SK-N-SH (cell line): ENCODE data around the gene AZIN2. TPM values are rescaled to one million over a fixed set of nuclear protein-coding genes. Genes with fewer than 3 reads are reported as not detected.
A peak's percentile ranks its signal among the peaks of the same experiment; 100 is the strongest.

Experiments used
- CTCF ChIA-PET: fragments of 300-600, 350-600 bp; formaldehyde crosslinking; extraction: SDS; loops from one replicate; lab custom pipeline; 2021; lab: Yijun Ruan, JAX
- POLR2A ChIA-PET: fragments of 350-600 bp; sonication (Branson Sonifier 250); formaldehyde crosslinking; extraction: SDS; loops from one replicate; lab custom pipeline; 2020; ENCODE audit warnings: antibody characterized with exemption, inconsistent platforms; lab: Yijun Ruan, JAX
- DNase-seq: peaks from one replicate; pipeline ENCODE4 v3.0.0; 2012
- H2AFZ ChIP-seq: fragments of 200-600 bp; sonication (generic); 2 replicates; pipeline ENCODE4 v1.8.1; 2016; ENCODE audit warnings: antibody characterized with exemption, mild to moderate bottlenecking, low read depth
- H3F3A ChIP-seq: fragments of 200-600 bp; sonication (generic); replicated peaks from 2 replicates; pipeline ENCODE3; 2016; ENCODE audit warnings: antibody characterized with exemption, mild to moderate bottlenecking; ENCODE audit not compliant: insufficient read depth
- H3K27ac ChIP-seq, 2 experiments: fragments of 200-500 bp in 1 of 2; fragments of 200-600 bp in 1 of 2; sonication (Bioruptor generic) in 1 of 2; sonication (generic), shearing (Covaris generic) in 1 of 2; 2 replicates each; pipeline versions ENCODE4 v1.5.1 to v1.6.1; 2014 to 2016; ENCODE audit warnings: low read depth in 2 of 2, inconsistent platforms in 1 of 2, low read length in 1 of 2, mild to moderate bottlenecking in 1 of 2, mixed read lengths in 1 of 2
- H3K27me3 ChIP-seq: fragments of 200-600 bp; sonication (generic), shearing (Covaris generic); 2 replicates; pipeline ENCODE4 v1.6.1; 2016; ENCODE audit warnings: mixed run types; ENCODE audit not compliant: insufficient read depth
- H3K36me3 ChIP-seq, 2 experiments: fragments of 200-500 bp in 1 of 2; fragments of 200-600 bp in 1 of 2; sonication (Bioruptor generic) in 1 of 2; sonication (generic) in 1 of 2; replicated peaks in 1 of 2; 2 replicates each; pipeline versions ENCODE3 to v1.5.1; 2014 to 2016; ENCODE audit warnings: low read length in 1 of 2, mild to moderate bottlenecking in 1 of 2; ENCODE audit not compliant: insufficient read depth in 2 of 2, control insufficient read depth in 1 of 2
- H3K4me1 ChIP-seq, 2 experiments: fragments of 200-500 bp in 1 of 2; fragments of 200-600 bp in 1 of 2; sonication (Bioruptor generic) in 1 of 2; sonication (generic), shearing (Covaris generic) in 1 of 2; 2 replicates each; pipeline versions ENCODE4 v1.5.1 to v1.6.1; 2014 to 2016; ENCODE audit warnings: low read depth in 1 of 2, low read length in 1 of 2, mixed run types in 1 of 2; ENCODE audit not compliant: insufficient read depth in 2 of 2, control insufficient read depth in 1 of 2
- H3K4me2 ChIP-seq: fragments of 200-600 bp; sonication (generic), shearing (Covaris generic); 2 replicates; pipeline ENCODE4 v1.6.1; 2017; ENCODE audit warnings: mixed run types
- H3K4me3 ChIP-seq, 2 experiments: fragments of 200-500 bp in 1 of 2; fragments of 200-600 bp in 1 of 2; sonication (Bioruptor generic) in 1 of 2; sonication (generic), shearing (Covaris generic) in 1 of 2; 2 replicates each; pipeline versions ENCODE4 v1.5.1 to v1.8.1; 2014 to 2016; ENCODE audit warnings: low read depth in 2 of 2, inconsistent platforms in 1 of 2, low read length in 1 of 2, mild to moderate bottlenecking in 1 of 2, mixed read lengths in 1 of 2, moderate library complexity in 1 of 2
- H3K79me2 ChIP-seq: fragments of 200-600 bp; sonication (generic); 2 replicates; pipeline ENCODE4 v1.8.1; 2017; ENCODE audit warnings: mild to moderate bottlenecking; ENCODE audit not compliant: insufficient read depth
- H3K9ac ChIP-seq: fragments of 200-600 bp; sonication (generic); 2 replicates; pipeline ENCODE4 v1.6.1; 2017; ENCODE audit warnings: mixed run types
- H3K9me2 ChIP-seq: fragments of 200-600 bp; sonication (generic); 2 replicates; pipeline ENCODE4 v1.6.1; 2017; ENCODE audit warnings: mixed run types
- H3K9me3 ChIP-seq: fragments of 200-600 bp; sonication (generic); 2 replicates; pipeline ENCODE4 v1.6.1; 2017; ENCODE audit warnings: mixed run types, mild to moderate bottlenecking, moderate library complexity
- H4K20me1 ChIP-seq: fragments of 200-600 bp; sonication (generic); 2 replicates; pipeline ENCODE4 v1.6.1; 2017; ENCODE audit warnings: mild to moderate bottlenecking, mixed run types; ENCODE audit not compliant: insufficient read depth
- CHD2 ChIP-seq: fragments of 150-350 bp; IDR thresholded peaks from 2 replicates; pipeline ENCODE4 v1.6.1; 2018; ENCODE audit warnings: low read length; ENCODE audit not compliant: partially characterized antibody
- EP300 ChIP-seq, 2 experiments: IDR thresholded peaks; 2 replicates each; pipeline versions ENCODE4 v1.4.0 to v1.6.1; 2012; ENCODE audit warnings: borderline replicate concordance in 1 of 2, low read depth in 1 of 2, low read length in 1 of 2
- EZH2phosphoT487 ChIP-seq: fragments of 200-600 bp; sonication (generic); IDR thresholded peaks from 2 replicates; pipeline ENCODE4 v1.6.1; 2017; ENCODE audit warnings: low read depth, mixed run types, mild to moderate bottlenecking, antibody characterized with exemption, moderate library complexity, borderline replicate concordance
- MEF2A ChIP-seq: IDR thresholded peaks from 2 replicates; pipeline ENCODE4 v1.4.0; 2012; ENCODE audit warnings: low read depth, borderline replicate concordance
- MXI1 ChIP-seq: IDR thresholded peaks from 2 replicates; pipeline ENCODE4 v1.6.1; 2012; ENCODE audit warnings: mild to moderate bottlenecking, low read depth, low read length, improper control_type of control experiment
- RAD21 ChIP-seq: IDR thresholded peaks from 2 replicates; pipeline ENCODE4 v1.6.1; 2012; ENCODE audit warnings: mild to moderate bottlenecking, low read length
- TAF1 ChIP-seq: IDR thresholded peaks from 2 replicates; pipeline ENCODE4 v1.6.1; 2012; ENCODE audit warnings: low read depth, mild to moderate bottlenecking, low read length, moderate library complexity, borderline replicate concordance
- TEAD4 ChIP-seq: IDR thresholded peaks from 2 replicates; pipeline ENCODE4 v1.4.0; 2012; ENCODE audit warnings: mild to moderate bottlenecking, borderline replicate concordance; ENCODE audit not compliant: insufficient read depth
- WGBS: methylation state at CpG from one replicate; pipeline ENCODE4 v1.1.6; 2017; ENCODE audit warnings: low lambda C conversion rate; 5-methylcytosine and 5-hydroxymethylcytosine counted together
- polyA plus RNA-seq, 3 experiments: library from polyadenylated mRNA; depleted of rRNA; stranded (reverse); fragments of >200 nt; gene quantifications; 2 replicates each; pipeline ENCODE4 v1.2.3, GENCODE V29; 2012
- TF ChIP-seq, protein P1 (sequence below): IDR thresholded peaks from 2 replicates; pipeline ENCODE4 v1.6.1; 2012; ENCODE audit warnings: mild to moderate bottlenecking, low read depth, low read length, moderate library complexity
- TF ChIP-seq, protein P2 (sequence below): IDR thresholded peaks from 2 replicates; pipeline ENCODE4 v1.4.0; 2012; ENCODE audit warnings: low read depth, borderline replicate concordance
- TF ChIP-seq, protein P3 (sequence below): fragments of 150-350 bp; IDR thresholded peaks from 2 replicates; pipeline ENCODE4 v1.6.1; 2016; ENCODE audit warnings: mild to moderate bottlenecking, low read depth, low read length
- TF ChIP-seq, protein P4 (sequence below): fragments of 200-600 bp; sonication (generic); IDR thresholded peaks from 2 replicates; pipeline ENCODE4 v1.6.1; 2017; ENCODE audit warnings: antibody characterized with exemption, mild to moderate bottlenecking, moderate library complexity
- TF ChIP-seq, protein P5 (sequence below): fragments of 150-350 bp; IDR thresholded peaks from 2 replicates; pipeline ENCODE4 v1.6.1; 2017; ENCODE audit warnings: antibody characterized with exemption, low read length, low read depth, borderline replicate concordance

The AZIN2 gene
- polyA plus RNA-seq, 1 of the 3 experiments (the other 2 are of a cell fraction), result 17.8 TPM

DNA sequence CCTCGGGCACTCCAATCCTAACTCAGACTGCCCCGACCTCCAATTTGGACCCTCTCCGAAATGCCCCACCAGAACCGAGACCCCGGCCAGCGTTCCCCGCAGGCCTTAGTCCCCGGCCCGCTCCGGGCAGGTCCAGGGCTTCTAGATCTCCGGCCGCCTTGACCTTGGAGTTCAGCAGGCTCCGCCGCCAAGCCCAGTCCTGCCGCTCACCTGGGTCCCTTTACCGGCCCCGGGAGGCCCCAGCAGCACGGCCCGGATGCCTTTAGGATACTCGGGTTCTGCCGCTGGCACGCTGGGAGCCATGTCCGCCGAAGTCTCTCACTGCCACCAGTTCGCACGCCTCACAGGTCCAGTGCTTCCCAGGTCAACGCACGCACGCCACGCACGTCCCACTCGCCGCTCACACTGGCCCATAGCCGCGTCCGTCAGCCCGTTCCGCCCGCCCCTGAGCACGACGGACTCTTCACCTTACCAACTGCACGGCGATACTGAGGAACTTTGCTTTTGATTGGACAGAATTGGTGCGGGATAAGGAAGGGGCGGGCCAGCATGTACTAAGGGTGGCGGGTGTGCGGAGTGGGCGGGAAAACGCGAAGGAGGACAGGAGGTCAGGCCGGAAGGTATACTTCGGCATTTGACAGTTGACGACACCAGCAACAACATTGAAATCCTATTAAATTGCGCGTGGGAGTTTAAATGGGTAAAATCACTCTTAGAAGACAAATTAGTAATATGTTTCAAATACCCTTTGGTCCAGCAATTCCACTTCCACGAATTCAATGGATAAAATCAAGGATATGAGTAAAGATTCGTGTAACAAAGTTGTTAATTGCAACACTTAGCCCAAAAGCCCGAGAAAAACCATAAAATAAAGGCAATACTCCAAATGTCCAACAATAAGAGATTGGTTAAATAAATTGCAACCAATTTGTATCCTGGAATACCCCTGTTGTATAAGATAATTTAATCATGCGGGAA, 44.1 kb upstream of the AZIN2 start, which contains the start of gene AK2 (continued):
- TF ChIP-seq, protein P1, sequence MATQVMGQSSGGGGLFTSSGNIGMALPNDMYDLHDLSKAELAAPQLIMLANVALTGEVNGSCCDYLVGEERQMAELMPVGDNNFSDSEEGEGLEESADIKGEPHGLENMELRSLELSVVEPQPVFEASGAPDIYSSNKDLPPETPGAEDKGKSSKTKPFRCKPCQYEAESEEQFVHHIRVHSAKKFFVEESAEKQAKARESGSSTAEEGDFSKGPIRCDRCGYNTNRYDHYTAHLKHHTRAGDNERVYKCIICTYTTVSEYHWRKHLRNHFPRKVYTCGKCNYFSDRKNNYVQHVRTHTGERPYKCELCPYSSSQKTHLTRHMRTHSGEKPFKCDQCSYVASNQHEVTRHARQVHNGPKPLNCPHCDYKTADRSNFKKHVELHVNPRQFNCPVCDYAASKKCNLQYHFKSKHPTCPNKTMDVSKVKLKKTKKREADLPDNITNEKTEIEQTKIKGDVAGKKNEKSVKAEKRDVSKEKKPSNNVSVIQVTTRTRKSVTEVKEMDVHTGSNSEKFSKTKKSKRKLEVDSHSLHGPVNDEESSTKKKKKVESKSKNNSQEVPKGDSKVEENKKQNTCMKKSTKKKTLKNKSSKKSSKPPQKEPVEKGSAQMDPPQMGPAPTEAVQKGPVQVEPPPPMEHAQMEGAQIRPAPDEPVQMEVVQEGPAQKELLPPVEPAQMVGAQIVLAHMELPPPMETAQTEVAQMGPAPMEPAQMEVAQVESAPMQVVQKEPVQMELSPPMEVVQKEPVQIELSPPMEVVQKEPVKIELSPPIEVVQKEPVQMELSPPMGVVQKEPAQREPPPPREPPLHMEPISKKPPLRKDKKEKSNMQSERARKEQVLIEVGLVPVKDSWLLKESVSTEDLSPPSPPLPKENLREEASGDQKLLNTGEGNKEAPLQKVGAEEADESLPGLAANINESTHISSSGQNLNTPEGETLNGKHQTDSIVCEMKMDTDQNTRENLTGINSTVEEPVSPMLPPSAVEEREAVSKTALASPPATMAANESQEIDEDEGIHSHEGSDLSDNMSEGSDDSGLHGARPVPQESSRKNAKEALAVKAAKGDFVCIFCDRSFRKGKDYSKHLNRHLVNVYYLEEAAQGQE, result 0 out of 2 replicates have a peak, but pooled peaks have one; percentile 36
- TF ChIP-seq, protein P2, sequence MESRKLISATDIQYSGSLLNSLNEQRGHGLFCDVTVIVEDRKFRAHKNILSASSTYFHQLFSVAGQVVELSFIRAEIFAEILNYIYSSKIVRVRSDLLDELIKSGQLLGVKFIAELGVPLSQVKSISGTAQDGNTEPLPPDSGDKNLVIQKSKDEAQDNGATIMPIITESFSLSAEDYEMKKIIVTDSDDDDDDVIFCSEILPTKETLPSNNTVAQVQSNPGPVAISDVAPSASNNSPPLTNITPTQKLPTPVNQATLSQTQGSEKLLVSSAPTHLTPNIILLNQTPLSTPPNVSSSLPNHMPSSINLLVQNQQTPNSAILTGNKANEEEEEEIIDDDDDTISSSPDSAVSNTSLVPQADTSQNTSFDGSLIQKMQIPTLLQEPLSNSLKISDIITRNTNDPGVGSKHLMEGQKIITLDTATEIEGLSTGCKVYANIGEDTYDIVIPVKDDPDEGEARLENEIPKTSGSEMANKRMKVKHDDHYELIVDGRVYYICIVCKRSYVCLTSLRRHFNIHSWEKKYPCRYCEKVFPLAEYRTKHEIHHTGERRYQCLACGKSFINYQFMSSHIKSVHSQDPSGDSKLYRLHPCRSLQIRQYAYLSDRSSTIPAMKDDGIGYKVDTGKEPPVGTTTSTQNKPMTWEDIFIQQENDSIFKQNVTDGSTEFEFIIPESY, result peak; percentile 79; the same call in 1 of the 2 replicates
- TF ChIP-seq, protein P3, sequence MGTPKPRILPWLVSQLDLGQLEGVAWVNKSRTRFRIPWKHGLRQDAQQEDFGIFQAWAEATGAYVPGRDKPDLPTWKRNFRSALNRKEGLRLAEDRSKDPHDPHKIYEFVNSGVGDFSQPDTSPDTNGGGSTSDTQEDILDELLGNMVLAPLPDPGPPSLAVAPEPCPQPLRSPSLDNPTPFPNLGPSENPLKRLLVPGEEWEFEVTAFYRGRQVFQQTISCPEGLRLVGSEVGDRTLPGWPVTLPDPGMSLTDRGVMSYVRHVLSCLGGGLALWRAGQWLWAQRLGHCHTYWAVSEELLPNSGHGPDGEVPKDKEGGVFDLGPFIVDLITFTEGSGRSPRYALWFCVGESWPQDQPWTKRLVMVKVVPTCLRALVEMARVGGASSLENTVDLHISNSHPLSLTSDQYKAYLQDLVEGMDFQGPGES, result peak; percentile 90
- no peak for TF ChIP-seq TEAD4
- TF ChIP-seq CHD2, result peak; percentile 96

DNA sequence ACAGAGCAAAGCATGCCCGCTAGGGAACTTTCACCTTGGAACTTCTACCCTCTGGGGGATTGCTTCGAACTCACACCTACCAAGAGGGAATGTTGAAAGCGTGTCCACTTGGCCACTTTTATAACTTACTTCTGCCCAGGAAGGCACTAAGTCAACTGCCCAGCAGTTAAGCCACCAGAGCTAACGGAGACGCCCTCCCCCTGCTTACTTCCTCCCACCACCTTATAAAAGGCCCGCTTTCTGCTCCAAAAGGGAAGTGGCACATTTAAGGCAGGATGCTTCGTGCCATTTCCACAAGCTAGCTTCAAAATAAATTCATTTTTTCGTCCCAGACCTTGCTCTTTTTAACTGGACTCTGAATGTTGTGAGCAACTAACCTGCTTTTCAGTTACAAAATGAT, 41.1 kb upstream of the AZIN2 start:
- CTCF ChIA-PET, result no interaction called here
- 80% methylated on average over 8 of the region's 8 CpGs for WGBS
- DNase-seq, result no peak
- TF ChIP-seq EZH2phosphoT487 (no peak), RAD21 (no peak), EP300 (IDR thresholded peaks at IDR 0.05; ENCODE audit: borderline replicate concordance in 1 of 2, low read depth in 1 of 2, low read length in 1 of 2) (no peak), MXI1 (no peak), TAF1 (no peak), MEF2A (no peak)
- TF ChIP-seq, protein P4, sequence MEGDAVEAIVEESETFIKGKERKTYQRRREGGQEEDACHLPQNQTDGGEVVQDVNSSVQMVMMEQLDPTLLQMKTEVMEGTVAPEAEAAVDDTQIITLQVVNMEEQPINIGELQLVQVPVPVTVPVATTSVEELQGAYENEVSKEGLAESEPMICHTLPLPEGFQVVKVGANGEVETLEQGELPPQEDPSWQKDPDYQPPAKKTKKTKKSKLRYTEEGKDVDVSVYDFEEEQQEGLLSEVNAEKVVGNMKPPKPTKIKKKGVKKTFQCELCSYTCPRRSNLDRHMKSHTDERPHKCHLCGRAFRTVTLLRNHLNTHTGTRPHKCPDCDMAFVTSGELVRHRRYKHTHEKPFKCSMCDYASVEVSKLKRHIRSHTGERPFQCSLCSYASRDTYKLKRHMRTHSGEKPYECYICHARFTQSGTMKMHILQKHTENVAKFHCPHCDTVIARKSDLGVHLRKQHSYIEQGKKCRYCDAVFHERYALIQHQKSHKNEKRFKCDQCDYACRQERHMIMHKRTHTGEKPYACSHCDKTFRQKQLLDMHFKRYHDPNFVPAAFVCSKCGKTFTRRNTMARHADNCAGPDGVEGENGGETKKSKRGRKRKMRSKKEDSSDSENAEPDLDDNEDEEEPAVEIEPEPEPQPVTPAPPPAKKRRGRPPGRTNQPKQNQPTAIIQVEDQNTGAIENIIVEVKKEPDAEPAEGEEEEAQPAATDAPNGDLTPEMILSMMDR, result no peak
- TF ChIP-seq, protein P1, result no peak
- TF ChIP-seq, protein P5, sequence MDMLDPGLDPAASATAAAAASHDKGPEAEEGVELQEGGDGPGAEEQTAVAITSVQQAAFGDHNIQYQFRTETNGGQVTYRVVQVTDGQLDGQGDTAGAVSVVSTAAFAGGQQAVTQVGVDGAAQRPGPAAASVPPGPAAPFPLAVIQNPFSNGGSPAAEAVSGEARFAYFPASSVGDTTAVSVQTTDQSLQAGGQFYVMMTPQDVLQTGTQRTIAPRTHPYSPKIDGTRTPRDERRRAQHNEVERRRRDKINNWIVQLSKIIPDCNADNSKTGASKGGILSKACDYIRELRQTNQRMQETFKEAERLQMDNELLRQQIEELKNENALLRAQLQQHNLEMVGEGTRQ, result no peak

More for the DNA sequence above, 41.1 kb upstream of the AZIN2 start:
- Histone ChIP-seq H3K4me3 (no peak overlapping the region), H3K9ac (no peak overlapping the region), H3K4me2 (no peak overlapping the region), H2AFZ (no peak overlapping the region), H4K20me1 (no peaks in the 10 kb centered on the region), H3K36me3 (no peaks in the 10 kb centered on the region), H3K79me2 (peaks cover 18% of the 10 kb centered on the region), H3K27ac (no peak overlapping the region), H3K27me3 (no peaks in the 10 kb centered on the region), H3K4me1 (peaks cover 0 to 9% of the 10 kb centered on the region in 2 experiments; a peak in 2 of 4 replicates), H3K9me3 (no peaks in the 10 kb centered on the region), H3F3A (no peaks in the 10 kb centered on the region), H3K9me2 (no peaks in the 10 kb centered on the region)
- POLR2A ChIA-PET, result no interaction called here
